A549 treated with DMSO at 1 μM for 4 hours (cell line): Measurements from ENCODE around the gene XPO6. TPM values are rescaled to one million over a fixed set of nuclear protein-coding genes. Genes with fewer than 3 reads are reported as not detected.

ENCODE experiments used
- total RNA-seq: library from RNA; stranded (reverse); fragments of 200-300 nt; extraction: Qiagen RNA extraction; gene quantifications from 5 replicates; pipeline ENCODE4 v1.2.3, GENCODE V29; 2022; ENCODE audit warnings: low read depth

The XPO6 gene
- 80.9 to 105 TPM (median 99.3 TPM) in 5 replicates for total RNA-seq

GRCh38 chr16:28211758-28212531 lies at the start of gene XPO6:
Gene XPO6, minus strand, starts transcription at chr16:28211965. Its CDS starts 597 bp downstream, at chr16:28211368.

GRCh38 chr16:28063591-28064061 lies 148.1 kb downstream of the XPO6 start, which contains the start of gene GSG1L:
Gene GSG1L, minus strand, starts transcription at chr16:28063714. Its CDS starts 290 bp downstream, at chr16:28063424.

Other genes starting within 250 kb of the XPO6 start
- not detected in 5 replicates for gene GSG1L, start 148.3 kb downstream of the XPO6 start, total RNA-seq
- gene SBK1, start 80.6 kb upstream of the XPO6 start, total RNA-seq = 0.13 to 0.36 TPM (median 0.32 TPM) in 5 replicates
- gene NPIPB6, start 151.5 kb upstream of the XPO6 start, total RNA-seq = 0.85 to 2.7 TPM (median 1.9 TPM) in 5 replicates
- 73.7 to 124 TPM (median 76.0 TPM) in 5 replicates for gene EIF3CL, start 191.9 kb upstream of the XPO6 start, total RNA-seq